GM19043 (cell line): ENCODE data around the gene SMIM7.

Experiments
- ATAC-seq: cut with Tn5 transposase; IDR thresholded peaks from one replicate; pipeline ENCODE4 v1.9.1; 2021; ENCODE audit warnings: low read depth; ENCODE audit not compliant: unreplicated experiment

SMIM7 gene

GRCh38 chr19:16623576-16623975 lies 36.4 kb downstream of the SMIM7 start:
- ATAC-seq, result no peak

- ATAC-seq, result no peak
Observed at GRCh38 chr19:16623066-16623465, 36.9 kb downstream of the SMIM7 start.

DNA sequence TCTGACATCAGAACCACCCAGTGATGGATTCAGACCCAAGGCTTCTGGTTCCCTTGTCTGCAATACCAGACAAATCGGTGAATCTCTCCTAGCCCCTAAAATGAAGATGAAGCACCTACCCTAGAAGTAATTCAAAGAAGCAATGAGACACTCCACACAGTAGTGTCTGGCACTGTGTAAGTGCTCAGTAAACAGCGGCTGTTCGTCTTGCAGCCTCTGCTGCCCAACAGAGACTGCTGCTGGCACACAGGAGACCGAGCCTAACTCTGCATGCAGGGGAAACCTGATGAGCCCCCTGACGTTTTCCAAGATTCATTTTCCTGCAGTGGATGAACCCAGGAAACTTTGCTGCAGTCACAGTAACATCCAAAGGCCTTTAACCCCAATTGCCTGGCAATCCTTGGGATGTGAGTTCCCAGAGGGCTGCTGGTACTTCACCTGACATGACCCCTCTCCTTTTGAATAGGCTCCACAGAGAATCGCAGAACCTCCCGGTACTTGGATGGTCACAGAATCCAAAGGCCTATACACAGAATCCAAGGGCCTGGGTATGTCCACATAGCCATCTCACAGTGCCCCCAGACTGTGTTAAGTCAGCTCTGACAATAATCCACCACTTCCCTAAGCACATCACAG lies 38.7 kb downstream of the SMIM7 start:
- no peak for ATAC-seq

- ATAC-seq, result no peak
Observed at GRCh38 chr19:16620584-16620983, 39.4 kb downstream of the SMIM7 start.

- no peak for ATAC-seq
Observed at GRCh38 chr19:16620018-16620417, 39.9 kb downstream of the SMIM7 start.

DNA sequence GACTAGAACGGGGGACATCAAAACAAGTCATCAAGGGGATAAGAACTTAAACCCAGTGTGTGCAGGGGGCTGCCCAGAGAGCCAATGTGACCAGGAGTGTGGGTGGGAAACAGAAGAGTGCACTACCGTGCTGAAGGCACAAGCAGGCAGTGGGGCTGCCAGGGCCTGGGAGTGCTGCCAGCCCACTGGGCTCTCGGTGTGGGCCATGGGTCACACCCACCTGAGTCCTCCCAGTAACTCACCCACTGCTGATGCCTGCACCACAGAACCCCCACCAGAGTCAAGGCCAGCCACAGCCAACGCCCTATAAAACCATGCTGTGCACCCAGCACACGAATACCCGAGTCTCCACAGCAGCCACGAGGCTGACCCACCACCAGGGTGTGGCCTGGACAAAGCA lies 40.5 kb downstream of the SMIM7 start:
- no peak for ATAC-seq

- no peak for ATAC-seq
Observed at GRCh38 chr19:16618248-16618647, 41.7 kb downstream of the SMIM7 start.

DNA sequence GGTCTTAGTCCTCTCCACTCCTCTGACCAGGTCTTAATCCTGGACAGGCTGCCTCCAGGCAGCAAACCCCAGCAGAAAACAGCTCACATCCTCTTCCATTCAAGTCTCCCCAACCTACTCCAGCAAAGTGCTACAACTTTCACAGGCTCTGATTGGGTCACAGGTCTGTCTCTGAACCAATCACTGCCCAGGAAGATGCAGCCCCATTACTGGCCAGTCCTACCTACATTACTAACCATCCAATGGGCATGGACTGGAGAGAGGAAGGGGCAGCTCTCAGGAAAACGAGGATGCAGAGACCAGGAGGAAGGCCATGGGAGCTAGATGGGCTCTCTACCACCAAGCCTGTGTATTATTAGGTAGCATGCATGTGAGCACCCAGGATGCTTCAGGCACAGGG lies 44.1 kb downstream of the SMIM7 start:
- no peak for ATAC-seq

DNA sequence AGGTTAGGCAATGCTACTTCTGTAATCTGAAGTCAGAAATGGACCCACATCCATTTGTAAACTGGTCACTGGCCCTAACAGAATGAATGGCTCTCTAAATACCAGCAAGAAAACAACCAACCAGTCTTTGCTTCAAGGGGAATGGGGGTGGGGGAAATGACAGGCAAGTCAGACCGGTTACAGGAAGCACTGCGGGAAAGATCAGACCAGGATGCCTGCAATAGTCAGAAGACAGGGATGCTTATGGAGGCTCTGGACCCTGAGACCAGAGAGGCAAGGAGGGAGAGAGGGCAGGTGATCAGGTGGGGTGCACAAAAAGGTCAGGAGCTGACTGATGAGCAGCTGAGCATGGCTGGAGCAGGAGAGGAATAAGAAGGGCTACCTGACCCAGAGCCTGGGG lies 45.0 kb downstream of the SMIM7 start:
- ATAC-seq, result no peak

GRCh38 chr19:16613841-16614240 lies 46.1 kb downstream of the SMIM7 start:
- ATAC-seq, result no peak

GRCh38 chr19:16612636-16613035 lies 47.3 kb downstream of the SMIM7 start:
- no peak for ATAC-seq

DNA sequence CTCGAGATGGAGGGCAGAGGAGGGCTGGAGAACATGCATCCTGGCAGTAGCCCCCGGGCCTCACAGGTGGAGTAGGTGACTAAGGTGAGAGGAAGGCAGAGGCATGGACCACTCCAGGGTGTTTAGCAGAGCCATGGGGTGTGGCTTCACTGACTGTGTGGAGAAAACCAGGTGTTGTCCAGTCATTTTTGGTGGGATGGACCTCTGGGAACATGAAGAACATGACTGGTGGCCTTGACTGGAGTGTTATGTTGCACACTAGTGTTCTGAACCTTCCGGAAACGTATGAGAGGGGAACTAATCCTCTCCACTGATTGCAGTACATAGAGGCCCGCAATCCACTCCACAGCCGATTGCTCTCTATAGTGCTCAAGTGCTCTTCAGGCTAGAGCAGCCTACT lies 48.8 kb downstream of the SMIM7 start:
- ATAC-seq, result no peak

DNA sequence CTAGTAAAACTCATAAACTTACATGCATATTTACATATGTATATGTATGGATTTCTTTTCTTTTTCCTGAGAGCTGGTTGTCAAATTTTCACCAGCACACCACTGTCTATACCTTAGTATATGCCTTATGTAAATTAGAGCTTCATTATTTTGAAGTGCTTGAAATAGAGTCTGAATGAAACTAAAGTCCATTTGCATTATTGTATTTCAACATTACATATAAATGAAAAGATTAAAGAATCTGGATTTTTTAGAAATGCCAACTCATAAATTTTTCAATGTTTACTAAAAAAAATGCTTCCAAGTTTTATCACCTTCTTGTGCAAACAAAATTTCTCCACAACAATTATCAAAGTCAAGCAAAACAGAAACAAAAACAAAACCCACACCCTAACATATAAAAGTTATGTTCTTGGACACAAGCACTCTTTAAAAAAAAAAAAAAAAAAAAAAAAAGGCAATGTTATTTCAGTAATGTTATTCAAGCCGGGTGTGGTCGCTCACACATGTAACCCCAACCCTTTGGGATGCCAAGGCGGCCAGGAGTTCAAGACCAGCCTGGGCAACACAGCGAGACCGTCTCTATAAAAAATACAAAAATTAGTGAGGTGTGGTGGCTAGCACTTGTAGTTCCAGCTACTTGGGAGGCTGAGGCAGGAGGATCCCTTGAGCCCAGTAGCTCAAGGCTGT lies 50.3 kb downstream of the SMIM7 start:
- ATAC-seq, result no peak

DNA sequence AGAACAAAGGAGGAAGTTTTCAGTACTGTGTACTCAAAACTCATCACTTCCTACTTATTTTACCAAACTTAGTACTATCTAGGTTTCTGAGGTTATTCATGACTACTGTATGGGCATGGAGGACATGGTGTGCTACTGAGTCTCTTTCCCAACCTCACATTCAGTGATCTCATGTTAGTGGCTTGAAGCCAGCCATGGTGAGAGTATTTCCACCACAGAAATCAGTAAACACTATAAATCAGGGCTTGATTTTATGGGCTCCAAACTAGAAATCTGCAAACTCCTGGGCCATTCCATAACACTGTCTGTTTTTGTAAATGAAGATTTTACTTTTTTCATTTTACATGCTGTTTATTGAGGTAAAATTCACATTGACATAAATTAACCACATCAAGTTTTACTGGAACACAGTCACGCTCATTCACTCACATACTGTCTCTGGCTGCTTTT lies 51.6 kb downstream of the SMIM7 start:
- ATAC-seq, result no peak

DNA sequence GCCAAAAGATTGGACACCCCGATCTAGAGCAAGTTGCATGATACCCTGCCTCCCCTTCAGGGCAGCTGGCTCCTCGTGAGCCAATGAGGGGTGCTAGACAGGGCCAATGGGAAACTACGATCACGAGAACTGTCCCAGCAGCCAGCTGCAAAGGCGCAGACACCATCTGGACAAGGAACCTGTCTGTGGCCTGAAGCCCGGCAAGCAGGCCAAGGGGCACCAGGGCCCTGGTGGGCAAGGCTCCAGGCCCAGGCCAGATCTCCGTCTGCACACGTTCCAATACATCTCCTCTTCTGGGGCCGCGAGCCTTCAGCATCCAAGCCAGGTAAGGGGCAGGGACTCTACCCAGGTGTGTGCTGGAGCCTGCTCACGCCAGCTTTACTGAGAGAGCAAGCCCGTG lies 52.1 kb downstream of the SMIM7 start:
- no peak for ATAC-seq

DNA sequence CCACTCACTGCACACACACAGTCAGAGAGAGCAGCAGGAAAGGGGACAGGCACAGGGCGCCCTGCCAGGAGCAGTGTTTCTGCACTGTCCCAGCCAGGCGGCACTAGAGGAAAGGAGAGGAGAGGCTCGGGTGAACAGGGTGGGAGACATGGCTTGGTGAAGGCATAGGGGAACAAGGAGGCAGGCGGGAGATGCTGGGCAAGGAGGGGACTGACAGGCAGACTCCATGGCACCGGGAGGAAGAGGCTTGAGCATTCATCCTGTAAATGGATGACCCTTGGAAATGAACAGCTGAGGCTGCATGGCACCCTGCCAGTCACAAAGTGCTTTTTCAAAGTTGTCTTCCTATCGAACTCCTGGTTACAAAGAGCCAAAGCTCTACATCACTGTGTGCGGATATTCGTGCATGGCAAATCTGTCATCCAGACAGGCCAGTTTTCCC lies 54.4 kb downstream of the SMIM7 start:
- ATAC-seq, result no peak

DNA sequence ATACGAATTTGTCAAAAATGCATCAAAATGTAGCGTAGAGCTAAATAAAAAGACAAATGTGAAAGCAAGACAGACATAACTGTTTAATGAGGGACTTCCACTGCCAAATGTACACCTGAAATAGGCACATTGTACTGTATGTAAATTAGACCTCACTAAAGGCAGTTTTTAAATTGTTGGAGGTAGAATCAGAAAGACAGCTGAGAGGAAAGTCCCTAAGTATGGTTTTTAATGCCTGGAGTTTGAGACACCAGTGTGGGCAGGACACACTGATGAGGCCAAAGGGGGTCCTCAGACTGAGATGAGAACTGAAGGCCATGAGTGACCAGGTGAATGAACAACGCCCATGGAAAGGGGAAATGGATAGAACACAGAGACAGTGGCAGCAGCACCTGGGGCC lies 54.8 kb downstream of the SMIM7 start:
- no peak for ATAC-seq

GRCh38 chr19:16604615-16605014 lies 55.3 kb downstream of the SMIM7 start:
- ATAC-seq, result no peak

DNA sequence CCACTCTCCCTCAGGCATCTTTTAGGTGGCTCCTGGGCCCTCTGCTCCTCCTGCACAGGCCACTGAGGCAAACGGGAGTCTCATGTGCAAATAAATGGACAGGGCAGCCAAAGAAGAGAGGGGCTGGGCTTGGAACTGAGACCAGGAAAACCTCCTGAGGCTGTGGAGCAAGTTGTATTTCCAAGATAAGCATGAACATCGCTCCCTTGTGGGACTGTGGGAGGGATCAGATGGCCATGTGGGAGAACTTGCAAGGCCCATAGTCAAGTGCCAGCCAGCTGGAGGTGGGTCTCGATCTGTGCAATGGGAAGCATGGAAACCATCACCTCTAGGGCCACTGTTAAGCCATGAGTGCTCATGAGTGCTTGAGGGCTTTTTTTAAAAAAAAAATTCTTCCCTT lies 56.9 kb downstream of the SMIM7 start:
- no peak for ATAC-seq

DNA sequence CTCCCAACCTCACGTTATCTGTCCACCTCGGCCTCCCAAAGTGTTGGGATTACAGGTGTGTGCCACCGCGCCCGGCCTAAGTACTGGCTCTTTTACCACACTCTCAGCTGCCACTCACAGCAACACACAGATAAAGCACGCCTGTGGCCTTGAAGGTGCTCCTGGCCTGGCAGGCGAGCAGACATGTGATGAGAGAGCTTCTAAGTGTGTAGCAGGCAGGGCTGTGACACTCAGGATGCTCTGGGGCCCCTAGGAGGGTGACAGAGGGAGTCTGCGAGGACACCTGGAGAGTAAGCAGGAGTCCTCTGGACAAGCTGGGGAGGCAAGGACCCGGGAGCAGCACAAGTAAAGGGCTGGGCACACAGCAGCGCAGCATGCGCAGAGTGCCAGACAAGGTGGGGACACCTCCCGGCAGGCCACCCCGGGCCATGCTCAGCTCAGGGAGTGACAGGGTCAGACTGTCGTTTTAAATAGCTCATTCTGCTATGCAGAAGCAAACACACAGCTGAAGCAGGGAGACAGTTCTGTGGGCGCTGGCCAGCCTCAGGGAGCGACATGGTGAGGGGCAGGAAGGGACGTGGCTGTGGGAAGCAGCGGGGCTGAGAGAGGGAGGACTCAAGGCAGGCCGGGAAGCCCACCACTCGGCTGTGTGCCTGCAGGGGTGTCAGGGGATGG lies 58.4 kb downstream of the SMIM7 start:
- no peak for ATAC-seq

DNA sequence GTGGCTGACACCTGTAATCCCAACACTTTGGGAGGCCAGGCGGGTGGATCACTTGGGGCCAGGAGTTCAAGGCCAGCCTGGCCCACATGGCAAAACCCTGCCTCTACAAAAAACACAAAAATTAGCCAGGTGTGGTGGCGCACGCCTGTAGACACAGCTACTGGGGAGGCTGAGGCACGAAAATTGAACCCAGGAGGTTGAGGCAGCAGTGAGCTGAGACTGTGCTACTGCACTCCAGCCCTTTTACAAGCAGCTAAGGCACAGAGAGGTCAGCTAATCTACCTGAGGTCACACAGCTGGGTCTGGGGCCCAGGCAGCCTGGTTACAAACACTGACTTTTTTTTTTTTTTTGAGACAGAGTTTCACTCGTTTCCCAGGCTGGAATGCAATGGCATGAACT lies 59.1 kb downstream of the SMIM7 start:
- ATAC-seq, result no peak
